T-helper 2 cell treated with Interferon-gamma antibody and Interleukin-4, amounts not matched to agents 5 μg/mL and 100 μg/mL, for 36 hours (primary cell): ENCODE results near the gene FPR3.

Experiments used
- DNase-seq: peaks from one replicate; pipeline ENCODE4 v3.0.0; 2021; ENCODE audit warnings: low spot score
- H3K27ac Mint-ChIP-seq: one replicate; pipeline ENCODE4 v1.8.0; 2021; ENCODE audit warnings: mild to moderate bottlenecking, mixed read lengths
- H3K27me3 Mint-ChIP-seq: one replicate; pipeline ENCODE4 v1.8.0; 2021; ENCODE audit warnings: low read depth, mixed read lengths
- H3K36me3 Mint-ChIP-seq: one replicate; pipeline ENCODE4 v1.8.0; 2021; ENCODE audit warnings: low read depth, mixed read lengths
- H3K4me1 Mint-ChIP-seq: one replicate; pipeline ENCODE4 v1.8.0; 2021; ENCODE audit warnings: low read depth, mixed read lengths
- H3K4me3 Mint-ChIP-seq: one replicate; pipeline ENCODE4 v1.8.0; 2022; ENCODE audit warnings: mild to moderate bottlenecking, moderate library complexity, mixed read lengths
- H3K9me3 Mint-ChIP-seq: one replicate; pipeline ENCODE4 v1.8.0; 2021; ENCODE audit warnings: mixed read lengths

FPR3 gene

DNA sequence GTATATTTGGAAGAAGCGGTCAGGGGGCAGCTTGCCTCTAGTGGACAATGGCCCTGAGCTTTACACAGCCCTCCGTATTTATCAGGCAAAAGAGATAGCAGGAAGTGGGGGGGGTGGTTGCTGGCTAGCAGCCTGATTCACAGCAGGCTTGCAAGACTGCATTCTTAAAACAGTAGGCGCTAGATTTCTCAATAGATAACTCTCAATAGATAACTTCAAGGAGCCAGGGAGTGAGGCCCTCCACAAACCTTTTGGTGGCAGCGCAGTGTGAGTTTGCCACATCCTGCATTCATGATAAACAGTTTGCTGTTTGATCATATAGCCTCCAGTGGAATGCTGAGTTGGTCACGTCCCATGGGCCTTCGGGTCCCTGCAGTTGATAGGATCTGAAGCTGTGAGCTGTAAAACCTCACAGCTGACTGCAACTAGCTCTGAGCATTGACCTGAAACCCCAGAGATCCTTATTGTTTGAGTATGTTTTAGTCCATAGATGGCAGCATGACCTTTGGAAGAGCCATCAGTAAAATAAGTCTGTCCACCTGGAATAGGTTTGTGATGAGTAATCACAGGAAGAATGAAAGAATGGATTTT lies 12.2 kb downstream of the FPR3 start:
- Mint-ChIP-seq H3K27ac (no peak overlapping the region), H3K27me3 (no peaks in the 10 kb centered on the region), H3K36me3 (no peaks in the 10 kb centered on the region), H3K4me3 (no peak overlapping the region), H3K4me1 (no peaks in the 10 kb centered on the region), H3K9me3 (peaks cover 52% of the 10 kb centered on the region)
- DNase-seq: no peak

DNA sequence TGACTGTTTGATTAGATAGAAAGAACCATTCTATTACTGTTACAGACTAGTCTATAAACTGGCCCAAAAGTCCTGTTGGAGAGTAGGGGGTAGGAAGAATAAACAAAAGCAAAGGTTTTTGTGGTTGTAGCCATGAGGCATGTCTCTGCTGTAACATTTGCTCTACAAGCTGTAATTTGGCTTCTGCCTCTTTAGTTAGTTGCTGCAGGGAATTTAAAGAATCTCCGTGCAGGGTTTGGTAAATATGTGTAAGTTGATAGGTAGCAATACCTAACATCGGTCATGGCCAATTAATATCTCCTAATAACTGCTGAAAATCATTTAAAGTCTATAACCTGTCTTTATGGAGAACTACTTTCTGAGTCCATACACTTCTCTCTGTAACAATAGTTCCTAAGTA lies 13.0 kb downstream of the FPR3 start:
- H3K27ac Mint-ChIP-seq: no peak overlapping the region
- no peaks in the 10 kb centered on the region for H3K4me1 Mint-ChIP-seq
- no peak for DNase-seq
- no peaks in the 10 kb centered on the region for H3K27me3 Mint-ChIP-seq
- H3K4me3 Mint-ChIP-seq: no peak overlapping the region
- peaks cover 57% of the 10 kb centered on the region for H3K9me3 Mint-ChIP-seq
- no peaks in the 10 kb centered on the region for H3K36me3 Mint-ChIP-seq

GRCh38 chr19:51808333-51808986 lies 13.5 kb downstream of the FPR3 start:
- Mint-ChIP-seq H3K9me3 (peaks cover 53% of the 10 kb centered on the region), H3K4me1 (no peaks in the 10 kb centered on the region), H3K27me3 (no peaks in the 10 kb centered on the region), H3K27ac (no peak overlapping the region), H3K36me3 (no peaks in the 10 kb centered on the region), H3K4me3 (no peak overlapping the region)
- no peak for DNase-seq

DNA sequence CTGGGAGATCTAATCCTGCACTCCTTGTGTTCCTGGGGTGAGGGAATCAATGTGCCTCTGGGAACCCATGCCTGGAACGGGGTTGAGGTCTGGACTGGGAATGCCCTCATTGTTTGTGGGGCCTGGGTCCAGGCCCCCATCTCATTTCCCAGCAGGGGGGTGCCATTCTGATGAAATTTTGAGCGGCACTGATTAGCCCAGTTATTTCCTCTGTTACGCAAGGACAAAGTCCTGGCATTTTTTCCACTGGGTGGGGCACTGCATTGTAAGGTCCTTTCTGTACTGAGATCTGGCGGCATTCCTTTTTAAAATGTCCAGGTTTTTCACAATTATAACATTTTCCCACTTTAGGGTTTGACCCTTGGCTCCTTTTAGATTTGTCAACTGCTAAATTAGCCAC lies 14.8 kb downstream of the FPR3 start:
- no peaks in the 10 kb centered on the region for H3K36me3 Mint-ChIP-seq
- H3K27me3 Mint-ChIP-seq: no peaks in the 10 kb centered on the region
- H3K4me3 Mint-ChIP-seq: no peak overlapping the region
- DNase-seq: no peak
- peaks cover 57% of the 10 kb centered on the region for H3K9me3 Mint-ChIP-seq
- H3K4me1 Mint-ChIP-seq: no peaks in the 10 kb centered on the region
- H3K27ac Mint-ChIP-seq: no peak overlapping the region

DNA sequence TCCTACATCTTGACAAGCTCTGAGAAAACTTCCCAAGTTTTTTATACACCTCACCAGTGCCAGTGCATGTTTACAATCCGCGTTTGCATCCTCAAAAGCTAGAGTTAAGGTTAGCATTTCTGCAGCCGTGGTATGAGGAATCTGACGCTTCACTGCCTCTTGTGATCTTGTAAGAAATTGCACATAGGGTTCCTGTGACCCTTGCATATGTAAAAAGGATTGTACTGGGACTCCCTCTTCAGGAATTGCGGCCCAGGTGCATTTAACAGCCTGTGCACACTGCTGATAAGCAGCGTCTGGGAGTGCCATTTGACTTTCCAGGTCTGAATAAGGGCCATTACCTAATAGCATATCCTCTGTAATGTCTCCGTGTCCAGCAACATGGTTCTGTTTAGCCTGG lies 15.3 kb downstream of the FPR3 start:
- Mint-ChIP-seq H3K27ac (no peak overlapping the region), H3K36me3 (no peaks in the 10 kb centered on the region), H3K9me3 (peaks cover 54% of the 10 kb centered on the region), H3K4me1 (no peaks in the 10 kb centered on the region), H3K27me3 (no peaks in the 10 kb centered on the region), H3K4me3 (no peak overlapping the region)
- no peak for DNase-seq

GRCh38 chr19:51811344-51811743 lies 16.4 kb downstream of the FPR3 start:
- Mint-ChIP-seq H3K4me1 (no peaks in the 10 kb centered on the region), H3K9me3 (peaks cover 55% of the 10 kb centered on the region), H3K4me3 (no peak overlapping the region), H3K36me3 (no peaks in the 10 kb centered on the region), H3K27me3 (no peaks in the 10 kb centered on the region), H3K27ac (no peak overlapping the region)
- DNase-seq: no peak

DNA sequence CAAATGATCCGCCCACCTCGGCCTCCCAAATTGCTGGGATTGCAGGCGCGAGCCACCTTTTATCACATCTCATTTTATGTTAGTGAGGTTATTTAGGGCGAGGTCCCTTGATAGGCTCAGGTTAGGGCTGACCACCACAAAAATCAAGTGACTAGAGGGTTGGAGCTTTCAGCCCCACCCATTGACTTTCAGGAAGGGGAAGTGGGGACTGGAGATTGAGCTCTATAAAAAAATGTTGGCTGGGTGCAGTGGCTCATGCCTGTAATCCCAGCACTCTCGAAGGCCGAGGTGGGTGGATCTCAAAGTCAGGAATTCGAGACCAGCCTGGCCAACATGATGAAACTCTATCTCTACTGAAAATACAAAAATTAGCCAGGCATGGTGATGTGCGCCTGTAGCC lies 20.1 kb downstream of the FPR3 start:
- H3K27me3 Mint-ChIP-seq: no peaks in the 10 kb centered on the region
- no peaks in the 10 kb centered on the region for H3K36me3 Mint-ChIP-seq
- H3K27ac Mint-ChIP-seq: no peak overlapping the region
- H3K4me3 Mint-ChIP-seq: no peak overlapping the region
- no peaks in the 10 kb centered on the region for H3K4me1 Mint-ChIP-seq
- no peak for DNase-seq
- peaks cover 52% of the 10 kb centered on the region for H3K9me3 Mint-ChIP-seq

DNA sequence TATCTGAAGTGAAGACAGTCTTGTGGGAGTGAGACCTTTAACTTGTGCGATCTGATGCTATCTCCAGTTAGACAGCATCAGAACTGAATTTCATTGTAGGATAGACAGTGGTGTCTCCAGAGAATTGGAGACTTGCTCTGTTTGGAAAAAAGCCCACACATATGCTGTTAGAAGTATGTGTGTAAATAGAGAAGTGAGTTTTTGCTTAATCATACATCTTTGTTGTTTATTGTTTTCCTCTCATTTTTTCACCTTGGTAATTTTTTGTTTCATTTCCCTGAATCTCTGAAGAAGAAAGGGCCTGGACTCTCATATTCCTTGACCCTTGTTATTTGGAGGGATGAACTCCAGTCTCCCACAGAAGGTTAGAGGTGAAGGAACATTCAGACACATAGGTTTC lies 21.8 kb downstream of the FPR3 start:
- no peak overlapping the region for H3K4me3 Mint-ChIP-seq
- no peak overlapping the region for H3K27ac Mint-ChIP-seq
- no peak for DNase-seq
- no peaks in the 10 kb centered on the region for H3K36me3 Mint-ChIP-seq
- no peaks in the 10 kb centered on the region for H3K4me1 Mint-ChIP-seq
- H3K9me3 Mint-ChIP-seq: peaks cover 51% of the 10 kb centered on the region
- H3K27me3 Mint-ChIP-seq: no peaks in the 10 kb centered on the region

- H3K36me3 Mint-ChIP-seq: no peaks in the 10 kb centered on the region
- H3K27ac Mint-ChIP-seq: no peak overlapping the region
- no peaks in the 10 kb centered on the region for H3K27me3 Mint-ChIP-seq
- no peak overlapping the region for H3K4me3 Mint-ChIP-seq
- peaks cover 60% of the 10 kb centered on the region for H3K9me3 Mint-ChIP-seq
- DNase-seq: no peak
- H3K4me1 Mint-ChIP-seq: no peaks in the 10 kb centered on the region
These were observed 25.1 kb downstream of the FPR3 start for GRCh38 chr19:51820011-51820410.

GRCh38 chr19:51820831-51821446 lies 26.0 kb downstream of the FPR3 start:
- H3K36me3 Mint-ChIP-seq: no peaks in the 10 kb centered on the region
- H3K27ac Mint-ChIP-seq: no peak overlapping the region
- DNase-seq: no peak
- H3K27me3 Mint-ChIP-seq: no peaks in the 10 kb centered on the region
- H3K4me3 Mint-ChIP-seq: no peak overlapping the region
- no peaks in the 10 kb centered on the region for H3K4me1 Mint-ChIP-seq
- H3K9me3 Mint-ChIP-seq: peaks cover 61% of the 10 kb centered on the region

- Mint-ChIP-seq H3K36me3 (no peaks in the 10 kb centered on the region), H3K4me3 (no peak overlapping the region), H3K27me3 (no peaks in the 10 kb centered on the region), H3K4me1 (no peaks in the 10 kb centered on the region), H3K9me3 (peaks cover 60% of the 10 kb centered on the region), H3K27ac (no peak overlapping the region)
- DNase-seq: no peak
These were observed 26.5 kb downstream of the FPR3 start for GRCh38 chr19:51821456-51821855.

DNA sequence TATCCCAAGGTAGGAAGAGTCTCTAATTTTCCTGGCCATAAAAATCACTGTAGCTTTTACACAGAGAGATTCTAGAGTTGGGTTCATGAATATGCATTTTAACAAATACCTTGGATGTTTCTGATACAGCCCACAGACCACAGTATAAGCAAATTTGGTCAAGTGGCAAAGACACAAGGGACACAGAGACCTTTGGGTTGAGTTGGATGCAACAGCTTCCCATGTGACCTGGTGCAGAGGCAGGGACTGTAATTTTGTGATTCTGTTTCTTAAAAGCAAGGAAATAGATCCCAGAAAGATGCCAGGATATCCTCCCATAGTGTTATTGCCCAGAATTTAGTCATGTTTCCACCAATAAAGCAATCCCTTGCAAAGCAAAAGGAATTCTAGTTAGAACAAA lies 27.0 kb downstream of the FPR3 start:
- no peaks in the 10 kb centered on the region for H3K27me3 Mint-ChIP-seq
- no peak for DNase-seq
- H3K27ac Mint-ChIP-seq: no peak overlapping the region
- no peaks in the 10 kb centered on the region for H3K36me3 Mint-ChIP-seq
- no peak overlapping the region for H3K4me3 Mint-ChIP-seq
- H3K9me3 Mint-ChIP-seq: peaks cover 65% of the 10 kb centered on the region
- H3K4me1 Mint-ChIP-seq: no peaks in the 10 kb centered on the region

DNA sequence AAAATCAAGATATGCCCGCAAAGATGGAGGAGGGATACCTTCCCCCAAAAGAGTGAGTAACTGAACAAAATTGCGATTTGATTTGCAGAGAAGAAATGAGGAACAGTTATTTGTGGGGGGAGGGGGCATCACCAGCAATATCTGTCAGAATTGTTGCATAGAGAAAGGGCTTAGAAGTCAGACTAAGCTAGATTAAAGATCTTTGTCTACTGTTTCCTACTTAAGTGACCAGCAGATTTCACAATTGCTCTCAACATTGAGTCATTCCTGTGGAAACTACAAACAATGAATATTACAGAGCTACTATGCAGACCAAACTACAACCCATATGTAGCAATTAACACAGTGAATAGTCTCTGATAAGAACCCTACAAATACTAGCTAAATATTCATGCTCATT lies 27.4 kb downstream of the FPR3 start:
- Mint-ChIP-seq H3K36me3 (no peaks in the 10 kb centered on the region), H3K4me1 (no peaks in the 10 kb centered on the region), H3K27ac (no peak overlapping the region), H3K27me3 (no peaks in the 10 kb centered on the region), H3K4me3 (no peak overlapping the region), H3K9me3 (peaks cover 69% of the 10 kb centered on the region)
- DNase-seq: no peak

- no peak overlapping the region for H3K4me3 Mint-ChIP-seq
- H3K36me3 Mint-ChIP-seq: no peaks in the 10 kb centered on the region
- no peak for DNase-seq
- peaks cover 75% of the 10 kb centered on the region for H3K9me3 Mint-ChIP-seq
- H3K4me1 Mint-ChIP-seq: no peaks in the 10 kb centered on the region
- no peak overlapping the region for H3K27ac Mint-ChIP-seq
- no peaks in the 10 kb centered on the region for H3K27me3 Mint-ChIP-seq
These were observed 28.0 kb downstream of the FPR3 start for GRCh38 chr19:51822946-51823345.
